ENCODE results near the gene ELK3.

The ELK3 gene

DNA sequence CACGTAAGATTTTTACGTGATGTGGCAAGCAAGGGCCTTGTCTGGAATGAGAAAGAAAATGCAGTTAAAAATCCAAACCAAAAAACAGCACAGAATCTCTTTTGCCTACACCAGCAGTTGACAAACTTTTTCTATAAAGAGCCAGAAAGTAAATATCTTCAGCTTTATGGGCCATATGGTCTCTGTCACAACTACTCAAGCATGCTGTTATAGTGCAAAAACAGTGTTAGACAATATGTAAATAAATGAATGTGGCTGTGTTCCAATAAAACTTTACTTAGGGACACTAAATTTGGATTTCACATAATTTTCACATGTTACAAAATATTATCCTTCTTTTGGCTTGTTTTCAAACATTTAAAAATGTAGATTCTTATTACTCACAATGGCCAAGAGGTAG, 6.2 kb upstream of the ELK3 start:
- H3K9me3 ChIP-seq (ENCODE audit: insufficient read depth, low read depth, low read length) = no peaks in the 10 kb centered on the region
- H3K27me3 ChIP-seq (ENCODE audit: insufficient read depth, low read length) = 0 out of 2 replicates have a peak, but pooled peaks cover under 1% of the 10 kb centered on the region
- 91% methylated on average over 2 of the region's 2 CpGs for WGBS
- H3K27ac ChIP-seq (ENCODE audit: low read depth, low read length) = no peak overlapping the region
- no peaks in the 10 kb centered on the region for H3K4me1 ChIP-seq (ENCODE audit: insufficient read depth, low read length)
- H3K9ac ChIP-seq (ENCODE audit: low read depth, low read length) = no peak overlapping the region
- H3K4me3 ChIP-seq (ENCODE audit: low read length) = no peak overlapping the region
- H3K36me3 ChIP-seq (ENCODE audit: insufficient read depth, low read length) = no peaks in the 10 kb centered on the region

DNA sequence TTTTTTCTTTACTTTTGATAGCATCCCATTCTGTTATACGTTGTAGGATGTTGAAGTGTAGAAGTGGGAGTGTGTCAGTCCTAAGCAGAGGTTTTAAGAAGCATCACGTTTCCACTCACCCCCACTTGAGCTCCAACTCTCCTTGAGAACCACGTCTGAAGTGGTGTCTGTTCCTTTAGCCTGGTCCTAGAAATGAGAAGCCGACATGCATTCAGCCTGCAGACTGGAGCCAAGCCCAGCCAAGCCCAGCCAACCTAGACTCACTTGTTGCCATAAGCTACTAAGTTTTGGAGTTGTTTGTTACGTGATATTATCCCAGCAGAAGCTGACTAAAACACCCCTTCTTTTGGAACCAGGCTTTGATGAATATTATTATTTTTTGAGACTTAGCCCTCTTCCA, 4.4 kb upstream of the ELK3 start:
- no peak overlapping the region for H3K9ac ChIP-seq (ENCODE audit: low read depth, low read length)
- no peaks in the 10 kb centered on the region for H3K36me3 ChIP-seq (ENCODE audit: insufficient read depth, low read length)
- H3K4me3 ChIP-seq (ENCODE audit: low read length) = no peak overlapping the region
- H3K27me3 ChIP-seq (ENCODE audit: insufficient read depth, low read length) = 0 out of 2 replicates have a peak, but pooled peaks cover 6% of the 10 kb centered on the region
- no peak overlapping the region for H3K27ac ChIP-seq (ENCODE audit: low read depth, low read length)
- 93% methylated on average over 3 of the region's 5 CpGs for WGBS
- no peaks in the 10 kb centered on the region for H3K4me1 ChIP-seq (ENCODE audit: insufficient read depth, low read length)
- H3K9me3 ChIP-seq (ENCODE audit: insufficient read depth, low read depth, low read length) = no peaks in the 10 kb centered on the region

DNA sequence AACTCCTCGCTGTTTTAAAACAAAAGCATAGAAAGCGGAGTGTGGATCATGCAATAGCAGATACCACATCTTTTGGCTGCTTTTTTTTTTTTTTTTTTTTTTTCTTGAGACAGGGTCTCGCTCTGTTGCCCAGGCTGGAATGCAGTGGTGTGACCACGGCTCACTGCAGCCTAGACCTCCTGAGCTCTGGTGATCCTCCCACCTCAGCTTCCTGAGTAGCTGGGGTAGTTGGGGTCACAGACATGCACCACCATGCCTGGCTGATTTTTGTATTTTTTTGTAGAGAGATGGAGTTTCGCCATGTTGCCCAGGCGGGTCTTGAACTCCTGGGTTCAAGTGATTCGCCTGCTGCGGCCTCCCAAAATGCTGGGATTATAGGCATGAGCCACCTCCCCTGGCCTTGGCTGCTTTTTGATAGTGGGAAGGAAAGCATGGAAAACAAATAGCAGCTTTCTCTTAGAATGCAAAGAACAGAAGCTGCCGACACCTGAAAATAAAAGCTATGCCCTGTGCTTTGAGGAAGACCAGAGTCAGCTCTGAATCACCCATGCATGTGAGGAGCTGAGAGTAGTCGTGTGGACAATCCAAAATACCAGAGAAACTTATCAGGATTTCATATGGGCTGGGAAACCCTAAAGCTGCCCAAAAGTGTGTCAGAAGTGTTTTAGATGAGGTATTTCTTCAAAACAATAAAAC, 3.6 kb upstream of the ELK3 start:
- 92% methylated on average over 10 of the region's 10 CpGs for WGBS
- H3K4me1 ChIP-seq (ENCODE audit: insufficient read depth, low read length) = no peaks in the 10 kb centered on the region
- H3K36me3 ChIP-seq (ENCODE audit: insufficient read depth, low read length) = no peaks in the 10 kb centered on the region
- H3K27me3 ChIP-seq (ENCODE audit: insufficient read depth, low read length) = peaks cover 10% of the 10 kb centered on the region; the same call in 1 of the 2 replicates
- H3K27ac ChIP-seq (ENCODE audit: low read depth, low read length) = no peak overlapping the region
- no peak overlapping the region for H3K4me3 ChIP-seq (ENCODE audit: low read length)
- H3K9ac ChIP-seq (ENCODE audit: low read depth, low read length) = no peak overlapping the region
- H3K9me3 ChIP-seq (ENCODE audit: insufficient read depth, low read depth, low read length) = no peaks in the 10 kb centered on the region

DNA sequence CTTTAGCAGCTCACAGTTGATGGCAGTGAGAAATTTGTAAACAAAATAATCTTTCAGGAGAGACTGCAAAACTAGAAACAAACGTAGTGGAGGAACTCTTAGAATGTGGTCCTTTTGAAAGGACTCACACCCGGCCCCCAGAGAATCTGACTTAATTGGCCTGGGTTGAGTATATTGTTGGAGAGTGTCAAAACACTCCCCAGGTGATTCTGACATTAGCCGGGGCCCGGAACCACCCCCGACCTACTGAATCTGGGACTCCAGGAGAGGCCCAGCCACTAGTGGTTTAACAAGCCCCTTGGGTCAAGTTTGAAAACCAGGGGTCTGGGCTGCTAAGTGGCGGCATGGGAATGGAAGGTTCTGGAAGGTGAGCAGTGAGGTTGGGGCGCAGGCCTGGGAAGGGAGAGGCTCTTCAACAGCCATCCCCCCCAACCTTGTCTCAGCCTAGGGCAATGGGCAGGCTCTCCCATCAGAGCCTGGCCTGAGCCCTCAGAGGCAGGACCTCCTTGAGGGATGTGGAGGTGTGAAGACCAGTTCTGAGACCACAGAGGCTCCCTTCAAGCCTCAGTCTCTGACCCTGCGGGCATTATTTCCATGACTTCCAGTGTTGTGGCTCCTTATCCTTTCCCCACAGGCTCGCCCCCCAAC, 1.1 kb upstream of the ELK3 start:
- Histone ChIP-seq H3K4me3 (ENCODE audit: low read length) (peak overlapping the region; percentile 97; the same call in 1 of the 2 replicates), H3K27ac (ENCODE audit: low read depth, low read length) (no peak overlapping the region), H3K27me3 (ENCODE audit: insufficient read depth, low read length) (peaks cover 10% of the 10 kb centered on the region; the same call in 1 of the 2 replicates), H3K36me3 (ENCODE audit: insufficient read depth, low read length) (no peaks in the 10 kb centered on the region), H3K4me1 (ENCODE audit: insufficient read depth, low read length) (peaks cover 18% of the 10 kb centered on the region; the same call in 1 of the 2 replicates), H3K9ac (ENCODE audit: low read depth, low read length) (no peak overlapping the region), H3K9me3 (ENCODE audit: insufficient read depth, low read depth, low read length) (no peaks in the 10 kb centered on the region)
- 85% methylated on average over 9 of the region's 9 CpGs for WGBS

DNA sequence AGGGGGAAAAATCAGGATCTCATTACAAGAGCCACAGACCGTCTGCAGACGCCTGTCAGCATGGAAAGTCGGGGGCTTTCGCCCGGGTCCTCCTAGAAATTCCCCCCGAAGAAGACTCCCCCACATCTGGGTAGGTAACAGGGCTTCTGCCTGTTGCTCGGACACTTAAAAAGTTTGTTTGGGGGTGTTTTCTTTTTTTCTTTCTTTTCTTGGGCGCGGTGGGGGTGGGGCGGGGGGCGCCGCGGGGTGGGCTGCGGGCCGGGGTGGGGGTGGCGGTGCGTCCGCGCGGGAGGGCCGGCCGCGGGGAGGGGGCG, 358 bp downstream of the ELK3 start:
- Histone ChIP-seq H3K4me1 (ENCODE audit: insufficient read depth, low read length) (peaks cover 26% of the 10 kb centered on the region; the same call in 1 of the 2 replicates), H3K9me3 (ENCODE audit: insufficient read depth, low read depth, low read length) (no peaks in the 10 kb centered on the region), H3K36me3 (ENCODE audit: insufficient read depth, low read length) (no peaks in the 10 kb centered on the region), H3K27ac (ENCODE audit: low read depth, low read length) (no peak overlapping the region; the same call in 1 of the 2 replicates), H3K9ac (ENCODE audit: low read depth, low read length) (peak overlapping the region; percentile 78), H3K4me3 (ENCODE audit: low read length) (peak overlapping the region; percentile 97), H3K27me3 (ENCODE audit: insufficient read depth, low read length) (peaks cover 10% of the 10 kb centered on the region; the same call in 1 of the 2 replicates)
- WGBS = under 1% methylated on average over 17 of the region's 24 CpGs

DNA sequence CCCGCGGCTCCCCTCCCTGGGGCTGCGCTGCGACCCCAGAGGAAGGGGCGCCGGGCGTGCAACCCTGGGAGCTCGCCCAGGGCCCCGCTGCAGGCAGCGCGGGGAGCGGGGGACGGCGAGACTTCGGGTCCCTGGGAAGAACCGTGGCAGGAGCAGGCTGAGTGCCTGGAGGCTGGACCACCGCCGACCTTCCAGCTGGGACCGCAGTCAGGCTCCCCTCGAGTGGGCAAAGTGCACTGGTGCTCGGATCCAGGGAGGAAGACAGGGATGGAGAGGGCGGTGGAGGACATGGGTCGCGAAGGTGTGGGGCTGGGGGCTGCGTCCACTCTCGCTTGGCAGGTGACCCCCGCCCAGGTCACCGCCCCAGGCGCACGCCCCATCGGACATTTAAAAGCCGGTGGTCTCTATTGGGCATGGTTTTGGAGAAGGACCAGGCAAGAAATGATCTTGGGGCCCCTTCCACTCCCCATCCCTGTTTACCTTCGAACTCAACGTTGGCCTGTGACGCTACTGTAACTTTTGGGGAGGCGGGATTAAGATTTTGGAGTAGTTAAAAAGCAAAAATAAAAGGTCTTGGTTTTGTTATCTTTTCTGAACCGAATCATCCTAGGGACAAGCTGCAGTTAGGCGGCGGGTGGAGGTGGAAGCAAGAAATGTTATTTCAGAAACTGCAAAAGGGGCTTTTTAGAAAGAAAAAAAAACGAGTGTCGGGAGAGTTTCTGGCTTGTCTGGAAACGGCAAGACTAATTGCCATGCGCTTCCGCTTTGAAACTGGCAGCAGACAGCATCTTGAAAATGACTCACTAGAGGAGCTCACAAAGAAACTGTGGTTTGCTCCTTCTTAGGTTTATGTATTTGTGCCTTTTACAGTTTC, 1.0 kb downstream of the ELK3 start:
- peaks cover 26% of the 10 kb centered on the region; the same call in 1 of the 2 replicates for H3K4me1 ChIP-seq (ENCODE audit: insufficient read depth, low read length)
- H3K36me3 ChIP-seq (ENCODE audit: insufficient read depth, low read length) = no peaks in the 10 kb centered on the region
- peaks cover 10% of the 10 kb centered on the region; the same call in 1 of the 2 replicates for H3K27me3 ChIP-seq (ENCODE audit: insufficient read depth, low read length)
- under 1% methylated on average over 43 of the region's 44 CpGs for WGBS
- no peaks in the 10 kb centered on the region for H3K9me3 ChIP-seq (ENCODE audit: insufficient read depth, low read depth, low read length)
- H3K4me3 ChIP-seq (ENCODE audit: low read length) = peak overlapping the region; percentile 97
- H3K9ac ChIP-seq (ENCODE audit: low read depth, low read length) = peak overlapping the region; percentile 61
- peak overlapping the region; percentile 3; the same call in 1 of the 2 replicates for H3K27ac ChIP-seq (ENCODE audit: low read depth, low read length)

DNA sequence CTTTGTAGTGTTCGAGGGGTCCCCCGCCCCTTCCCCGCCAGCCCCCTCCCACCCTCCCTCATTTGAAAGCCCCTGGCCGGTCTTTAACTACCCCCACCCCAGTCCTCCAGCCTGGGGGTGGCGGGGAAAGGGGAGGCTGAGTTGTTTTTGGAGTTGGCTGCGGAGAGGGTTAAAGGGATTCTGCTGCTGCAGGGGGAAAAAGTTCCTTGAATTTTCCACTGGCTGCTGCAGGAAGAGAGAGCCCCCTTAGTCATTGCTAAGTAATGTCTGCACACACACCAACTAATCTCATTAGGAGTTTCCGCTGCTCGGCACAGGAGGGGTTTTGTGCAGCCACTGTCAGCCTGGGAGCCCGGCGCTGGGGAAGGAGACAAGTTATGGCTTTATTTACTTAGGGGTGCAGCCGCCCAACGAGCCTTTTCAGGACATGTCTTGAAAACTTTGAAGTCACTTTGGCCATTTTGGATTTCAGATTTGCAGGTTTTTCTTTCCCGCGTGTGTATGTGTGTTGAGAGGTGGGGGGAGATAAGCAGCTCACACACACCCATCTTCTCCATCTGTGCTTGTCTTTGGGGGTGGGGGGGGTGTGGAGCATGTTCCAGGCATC, 1.8 kb downstream of the ELK3 start:
- 3% methylated on average over 8 of the region's 14 CpGs for WGBS
- peaks cover 26% of the 10 kb centered on the region; the same call in 1 of the 2 replicates for H3K4me1 ChIP-seq (ENCODE audit: insufficient read depth, low read length)
- H3K4me3 ChIP-seq (ENCODE audit: low read length) = peak overlapping the region; percentile 97
- peak overlapping the region; percentile 45; the same call in 1 of the 2 replicates for H3K9ac ChIP-seq (ENCODE audit: low read depth, low read length)
- peaks cover 10% of the 10 kb centered on the region; the same call in 1 of the 2 replicates for H3K27me3 ChIP-seq (ENCODE audit: insufficient read depth, low read length)
- peak overlapping the region; percentile 15; the same call in 1 of the 2 replicates for H3K27ac ChIP-seq (ENCODE audit: low read depth, low read length)
- no peaks in the 10 kb centered on the region for H3K9me3 ChIP-seq (ENCODE audit: insufficient read depth, low read depth, low read length)
- no peaks in the 10 kb centered on the region for H3K36me3 ChIP-seq (ENCODE audit: insufficient read depth, low read length)

DNA sequence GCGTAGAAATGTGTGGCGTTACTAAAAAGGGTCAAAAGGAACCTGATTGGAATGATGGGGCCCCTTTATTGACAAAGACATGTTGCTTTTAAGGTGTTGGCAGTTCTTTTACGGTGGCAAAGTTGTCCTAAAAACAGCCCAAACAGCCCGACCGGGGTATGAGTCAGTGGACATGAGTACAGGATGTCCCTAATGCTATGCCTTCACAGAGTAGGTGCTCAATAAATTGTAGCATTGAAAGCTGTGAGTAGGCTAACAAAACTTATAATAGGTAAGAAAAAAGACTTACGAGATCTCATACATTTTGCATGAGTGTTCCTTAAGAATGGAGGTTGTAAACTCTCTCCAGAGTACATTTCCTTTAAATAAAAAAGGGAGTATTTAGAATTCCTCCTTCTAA, 2.6 kb downstream of the ELK3 start:
- 73% methylated on average over 5 of the region's 6 CpGs for WGBS
- Histone ChIP-seq H3K27ac (ENCODE audit: low read depth, low read length) (no peak overlapping the region), H3K9me3 (ENCODE audit: insufficient read depth, low read depth, low read length) (no peaks in the 10 kb centered on the region), H3K9ac (ENCODE audit: low read depth, low read length) (peak overlapping the region; percentile 45; the same call in 1 of the 2 replicates), H3K4me3 (ENCODE audit: low read length) (peak overlapping the region; percentile 97; the same call in 1 of the 2 replicates), H3K27me3 (ENCODE audit: insufficient read depth, low read length) (peaks cover 10% of the 10 kb centered on the region; the same call in 1 of the 2 replicates), H3K4me1 (ENCODE audit: insufficient read depth, low read length) (peaks cover 26% of the 10 kb centered on the region; the same call in 1 of the 2 replicates), H3K36me3 (ENCODE audit: insufficient read depth, low read length) (no peaks in the 10 kb centered on the region)

DNA sequence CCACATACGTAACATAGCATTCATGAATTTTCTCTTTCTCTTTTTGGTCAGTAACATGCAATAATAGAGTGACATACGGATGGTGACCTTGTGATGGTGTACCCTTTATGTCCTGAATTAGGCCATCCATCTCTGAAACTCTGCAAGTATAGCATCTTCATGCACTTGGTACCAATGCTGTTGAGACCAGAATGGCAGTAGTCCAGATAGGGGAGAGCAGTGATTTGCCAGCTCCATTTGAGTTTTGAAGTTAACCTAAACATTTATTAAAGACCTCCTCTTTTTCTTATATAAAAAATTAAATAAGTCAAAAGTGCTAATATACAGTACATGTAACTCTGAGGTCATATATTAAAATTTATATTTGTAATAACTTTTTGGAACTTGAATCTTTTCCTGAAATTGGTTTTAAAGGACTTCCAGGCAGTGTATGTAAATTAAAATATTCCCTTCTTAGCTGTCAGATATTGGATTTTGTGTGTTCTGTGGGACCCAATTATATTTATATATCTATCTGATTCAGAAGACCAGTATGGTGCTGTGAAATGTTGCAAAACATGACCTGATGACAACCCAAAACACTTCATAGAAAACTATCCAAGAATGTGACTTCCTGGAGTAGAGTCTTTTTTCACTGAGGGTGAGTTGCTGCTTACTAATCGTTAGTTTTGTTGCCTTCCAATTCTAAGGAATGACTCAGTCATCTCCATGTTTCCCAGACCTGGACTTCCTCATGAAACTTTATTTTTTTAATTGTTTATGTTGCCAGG, 3.5 kb downstream of the ELK3 start:
- no peak overlapping the region for H3K4me3 ChIP-seq (ENCODE audit: low read length)
- no peak overlapping the region for H3K9ac ChIP-seq (ENCODE audit: low read depth, low read length)
- H3K4me1 ChIP-seq (ENCODE audit: insufficient read depth, low read length) = peaks cover 26% of the 10 kb centered on the region; the same call in 1 of the 2 replicates
- 55% methylated on average over 3 of the region's 3 CpGs for WGBS
- H3K9me3 ChIP-seq (ENCODE audit: insufficient read depth, low read depth, low read length) = no peaks in the 10 kb centered on the region
- H3K36me3 ChIP-seq (ENCODE audit: insufficient read depth, low read length) = no peaks in the 10 kb centered on the region
- H3K27ac ChIP-seq (ENCODE audit: low read depth, low read length) = no peak overlapping the region
- H3K27me3 ChIP-seq (ENCODE audit: insufficient read depth, low read length) = peaks cover 10% of the 10 kb centered on the region; the same call in 1 of the 2 replicates

DNA sequence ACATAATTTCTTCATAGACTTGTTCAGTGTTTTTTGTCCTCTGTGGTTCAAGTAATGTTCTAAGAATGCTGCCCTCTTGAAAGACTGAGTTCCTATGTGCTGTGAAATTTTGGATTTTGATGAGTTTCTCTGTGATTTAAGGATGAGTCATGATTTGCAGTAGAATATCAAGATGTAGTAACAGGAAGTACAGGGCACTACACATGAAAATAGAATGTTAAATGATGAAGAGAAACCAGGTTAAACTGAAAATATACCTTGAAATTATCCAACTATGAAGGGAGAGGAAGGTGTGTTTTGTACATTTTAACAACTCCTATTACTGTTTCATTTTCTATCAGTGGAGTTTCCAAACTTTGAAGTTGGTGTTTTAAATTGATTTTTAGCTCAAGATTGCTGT, 4.8 kb downstream of the ELK3 start:
- Histone ChIP-seq H3K4me3 (ENCODE audit: low read length) (no peak overlapping the region), H3K36me3 (ENCODE audit: insufficient read depth, low read length) (no peaks in the 10 kb centered on the region), H3K9ac (ENCODE audit: low read depth, low read length) (no peak overlapping the region)

More for the DNA sequence above, 4.8 kb downstream of the ELK3 start:
- Histone ChIP-seq H3K4me1 (ENCODE audit: insufficient read depth, low read length) (peaks cover 26% of the 10 kb centered on the region; the same call in 1 of the 2 replicates), H3K9me3 (ENCODE audit: insufficient read depth, low read depth, low read length) (no peaks in the 10 kb centered on the region), H3K27me3 (ENCODE audit: insufficient read depth, low read length) (peaks cover 4% of the 10 kb centered on the region; the same call in 1 of the 2 replicates), H3K27ac (ENCODE audit: low read depth, low read length) (no peak overlapping the region)
